ENCODE measurements around the gene PROC. TPM values are rescaled to one million over a fixed set of nuclear protein-coding genes. Genes with fewer than 3 reads are reported as not detected.
A peak's percentile ranks its signal among the peaks of the same experiment; 100 is the strongest.

Gene PROC
- total RNA-seq, 6 donors from 2014 or later = 0.55 to 0.79 (median 0.62) TPM; not detected in 2

GRCh38 chr2:127384529-127384928 is 33.7 kb upstream of the PROC start:
- WGBS, 2 donors = 89 to 91% methylated on average over 6 of the region's 6 CpGs
- Histone ChIP-seq H3K27ac (peak overlapping the region in 1 of 4 donors; percentile 35), H3K4me1 (peaks cover 19 to 41% (median 26%) of the 10 kb centered on the region in 4 donors)

GRCh38 chr2:127386246-127386645 is 32.0 kb upstream of the PROC start:
- ATAC-seq (ENCODE audit: low FRiP score in 2 of 2) = no peak
- peak overlapping the region in 3 of 4 donors; percentile 99 to 100 (median 100) for H3K27ac ChIP-seq
- H3K36me3 ChIP-seq = no peaks in the 10 kb centered on the region
- WGBS, 2 donors = 22 to 55% methylated on average over 4 of the region's 4 CpGs
- H3K4me3 ChIP-seq = peak overlapping the region in 3 of 4 donors; percentile 87 to 97 (median 88)
- peak in 1 of 2 donors; percentile 16 for TF ChIP-seq POLR2AphosphoS5 (IDR thresholded peaks at IDR 0.05)
- no peak for TF ChIP-seq CTCF (IDR thresholded peaks at IDR 0.05)
- TF ChIP-seq POLR2A (IDR thresholded peaks at IDR 0.05) = no peak
- peaks cover 19 to 36% (median 26%) of the 10 kb centered on the region in 4 donors for H3K4me1 ChIP-seq
- no peaks in the 10 kb centered on the region for H3K27me3 ChIP-seq
- H3K9me3 ChIP-seq = no peaks in the 10 kb centered on the region
- no peak for DNase-seq

More at GRCh38 chr2:127384529-127384928, 33.7 kb upstream of the PROC start:
- DNase-seq = no peak
- ATAC-seq (ENCODE audit: low FRiP score in 2 of 2) = no peak
- TF ChIP-seq EP300 (IDR thresholded peaks at IDR 0.05) (no peak), POLR2A (IDR thresholded peaks at IDR 0.05) (no peak), POLR2AphosphoS5 (IDR thresholded peaks at IDR 0.05) (no peak), CTCF (IDR thresholded peaks at IDR 0.05) (no peak)
- H3K36me3 ChIP-seq = no peaks in the 10 kb centered on the region
- no peaks in the 10 kb centered on the region for H3K27me3 ChIP-seq
- H3K9me3 ChIP-seq = no peaks in the 10 kb centered on the region
- H3K4me3 ChIP-seq = no peak overlapping the region

- no peaks in the 10 kb centered on the region for H3K36me3 ChIP-seq
- H3K4me3 ChIP-seq = peak overlapping the region; percentile 87 to 97 (median 90)
- peaks cover 19 to 34% (median 24%) of the 10 kb centered on the region in 4 donors for H3K4me1 ChIP-seq
- peak; percentile 91 to 95 for ATAC-seq (ENCODE audit: low FRiP score in 2 of 2)
- H3K9me3 ChIP-seq = no peaks in the 10 kb centered on the region
- DNase-seq = peak; percentile 91 to 97
- no peaks in the 10 kb centered on the region for H3K27me3 ChIP-seq
- 1 to 2% methylated on average over 9 to 26 of the region's 58 CpGs for WGBS, 2 donors
- H3K27ac ChIP-seq = peak overlapping the region; percentile 99 to 100 (median 100)
- TF ChIP-seq POLR2AphosphoS5 (IDR thresholded peaks at IDR 0.05) (peak; percentile 9 to 21), POLR2A (IDR thresholded peaks at IDR 0.05) (no peak)
Observed at GRCh38 chr2:127386764-127387654, 31.2 kb upstream of the PROC start.

GRCh38 chr2:127387655-127388422 is 30.4 kb upstream of the PROC start, which contains the start of gene MAP3K2:
Gene MAP3K2 (minus strand): TSS chr2:127387975. CDS start chr2:127343129, 44,846 bp downstream.
- H3K4me3 ChIP-seq = peak within 1 kb of the TSS; percentile 87 to 97 (median 90)
- TF ChIP-seq POLR2AphosphoS5 (IDR thresholded peaks at IDR 0.05) = peak; percentile 87 to 93
- TF ChIP-seq CTCF (IDR thresholded peaks at IDR 0.05) = peak in 4 of 6 experiments; percentile 4 to 48 (median 22)
- TF ChIP-seq EP300 (IDR thresholded peaks at IDR 0.05) = peak in 1 of 4 donors; percentile 40
- TF ChIP-seq POLR2A (IDR thresholded peaks at IDR 0.05) = peak; percentile 62 to 99 (median 88)
- 0 to 1% methylated on average over 5 to 32 of the region's 100 CpGs for WGBS, 2 donors
- DNase-seq = peak; percentile 95 to 100
- no peaks in the 10 kb centered on the region for H3K9me3 ChIP-seq
- no peaks in the 10 kb centered on the region for H3K27me3 ChIP-seq
- no peaks in the 10 kb centered on the region for H3K36me3 ChIP-seq
- peak within 1 kb of the TSS; percentile 99 to 100 (median 100) for H3K27ac ChIP-seq
- peaks cover 19 to 34% (median 24%) of the 10 kb centered on the region in 4 donors for H3K4me1 ChIP-seq
- peak; percentile 94 to 97 for ATAC-seq (ENCODE audit: low FRiP score in 2 of 2)
